Measurements from ENCODE around the gene SEPTIN2.

GRCh38 chr2:241270531-241270930 lies 45.2 kb upstream of the SEPTIN2 start:
- TF ChIP-seq ZNF331 (CRISPR knock-in tag; IDR thresholded peaks at IDR 0.05; ENCODE audit: low read depth): no peak
- no peak for TF ChIP-seq EZH2 (IDR thresholded peaks at IDR 0.05; ENCODE audit: low read depth, unreplicated experiment)
- TF ChIP-seq CTCF (conservative IDR thresholded peaks at IDR 0.05; ENCODE audit: low read depth in 2 of 2): no peak

All from GM23338 (cell line).